ENCODE measurements around the gene PER1.
"Not testable (repeated sequence)": the region's sequence is repeated elsewhere in the genome, so short reads cannot be mapped to it uniquely, and the experiment has no call there.

The PER1 gene

GRCh38 chr17:8118769-8119580 is 33.2 kb downstream of the PER1 start:
- DNase-seq, result peak; percentile 89 to 95

GRCh38 chr17:8117980-8118768 is 34.0 kb downstream of the PER1 start, which contains the start of gene ALOXE3:
Gene ALOXE3, minus strand, starts transcription at chr17:8118514. Its CDS starts 524 bp downstream, at chr17:8117990.
- DNase-seq, result peak in 1 of 2 experiments; percentile 55

GRCh38 chr17:8117367-8117979 is 34.7 kb downstream of the PER1 start:
- DNase-seq, result peak in 1 of 2 experiments; percentile 31

GRCh38 chr17:8116776-8117175 is 35.4 kb downstream of the PER1 start:
- DNase-seq, result no peak

GRCh38 chr17:8110907-8111306 is 41.3 kb downstream of the PER1 start:
- no peak for DNase-seq

GRCh38 chr17:8110456-8110804 is 41.8 kb downstream of the PER1 start:
- no peak for DNase-seq

- peak; percentile 61 to 67 for DNase-seq
Measured at GRCh38 chr17:8109661-8110455, 42.3 kb downstream of the PER1 start.

GRCh38 chr17:8108972-8109660 is 43.1 kb downstream of the PER1 start:
- no peak for DNase-seq

GRCh38 chr17:8106980-8107379 is 45.2 kb downstream of the PER1 start:
- not testable (repeated sequence) for DNase-seq

GRCh38 chr17:8105957-8106398 is 46.2 kb downstream of the PER1 start:
- no peak for DNase-seq

GRCh38 chr17:8104911-8105310 is 47.3 kb downstream of the PER1 start:
- no peak for DNase-seq

GRCh38 chr17:8103549-8103948 is 48.7 kb downstream of the PER1 start:
- no peak for DNase-seq

GRCh38 chr17:8101721-8102120 is 50.5 kb downstream of the PER1 start:
- no peak for DNase-seq

- DNase-seq, result no peak
Measured at GRCh38 chr17:8100763-8101162, 51.4 kb downstream of the PER1 start.

- DNase-seq, result no peak
Measured at GRCh38 chr17:8100111-8100510, 52.1 kb downstream of the PER1 start.

GRCh38 chr17:8096541-8096940 is 55.7 kb downstream of the PER1 start:
- no peak for DNase-seq

- no peak for DNase-seq
Measured at GRCh38 chr17:8095361-8095760, 56.8 kb downstream of the PER1 start.

GRCh38 chr17:8091033-8091687 is 61.0 kb downstream of the PER1 start:
- DNase-seq, result no peak
